OCI-LY3 (cell line): ENCODE results near the gene ANKRD63.

Source experiments
- CTCF ChIP-seq: fragments of 200-600, 300-600 bp; sonication (generic); IDR thresholded peaks from 2 replicates; pipeline ENCODE4 v1.5.1; 2014; ENCODE audit warnings: antibody characterized with exemption, low read length, low read depth
- EZH2phosphoT487 ChIP-seq: fragments of 200-600 bp; shearing (Covaris generic); IDR thresholded peaks from 2 replicates; pipeline ENCODE4 v1.6.1; 2018; ENCODE audit warnings: antibody characterized with exemption, mixed run types, low read depth

DNA sequence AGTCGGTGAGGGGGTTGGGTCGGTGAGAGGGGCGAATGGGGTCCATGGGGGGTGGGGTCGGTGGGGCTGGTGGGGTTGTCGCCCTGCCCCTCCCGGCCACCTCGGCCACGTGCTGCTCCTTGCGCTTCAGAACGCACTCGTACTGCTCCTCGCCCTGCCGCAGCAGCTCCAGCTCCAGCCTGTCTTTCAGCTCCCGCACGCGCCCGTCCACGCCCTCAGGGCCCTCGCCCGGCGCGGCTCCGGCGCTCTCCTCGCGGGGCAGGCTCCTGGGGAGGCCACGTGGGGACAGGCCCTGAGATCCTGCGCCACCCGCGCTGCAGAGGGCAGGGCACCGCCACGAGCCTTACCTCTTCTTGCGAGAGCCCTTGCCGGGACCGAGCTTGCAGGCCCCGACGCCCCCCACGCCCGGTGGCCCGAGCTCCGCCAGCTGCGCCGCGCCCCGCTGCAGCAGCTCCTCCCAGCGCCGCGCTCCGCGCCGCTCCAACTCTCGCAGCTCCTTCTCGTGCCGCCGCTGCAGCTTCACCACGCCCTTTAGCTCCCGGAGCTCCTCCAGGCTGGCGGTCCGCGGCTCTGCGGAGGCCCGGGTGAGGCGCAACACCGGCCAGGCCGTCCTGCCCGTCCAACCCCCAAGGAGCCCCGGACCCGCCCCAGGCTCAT lies 8.2 kb upstream of the ANKRD63 start:
- TF ChIP-seq CTCF (no peak), EZH2phosphoT487 (no peak)
